Prostate gland (tissue), 2 donors: ENCODE data around the gene OR3A3.

ENCODE experiments used
- CTCF ChIP-seq, 4 experiments: fragments of 200-600 bp in 2 of 4; fragments of 450-650 bp in 2 of 4; sonication (generic) in 2 of 4; IDR thresholded peaks; 1 replicate in 3 of 4; 2 replicates in 1 of 4; pipeline ENCODE4 v1.5.1; 2016 to 2019; ENCODE audit warnings: antibody characterized with exemption in 4 of 4, mild to moderate bottlenecking in 2 of 4, moderate library complexity in 2 of 4
- POLR2A ChIP-seq: fragments of 450-650 bp; IDR thresholded peaks from one replicate; pipeline ENCODE4 v1.6.1; 2016; ENCODE audit warnings: antibody characterized with exemption, mild to moderate bottlenecking
- POLR2AphosphoS5 ChIP-seq: sonication (generic); formaldehyde crosslinking; IDR thresholded peaks from one replicate; pipeline ENCODE4 v1.6.1; 2017; ENCODE audit warnings: antibody characterized with exemption

- no peak for TF ChIP-seq CTCF (IDR thresholded peaks at IDR 0.05)
- TF ChIP-seq POLR2A, result no peak
- TF ChIP-seq POLR2AphosphoS5, result no peak
These were observed 27.2 kb downstream of the OR3A3 start for GRCh38 chr17:3438368-3438767.
